HPDE6-E6E7 (cell line): Measurements from ENCODE around the gene IP6K2.

Experiments used
- DNase-seq: peaks from one replicate; pipeline ENCODE4 v3.0.0; 2011; ENCODE audit warnings: missing footprints; ENCODE audit errors: extremely low spot score

IP6K2 gene

GRCh38 chr3:48639944-48640606 lies 76.9 kb downstream of the IP6K2 start:
- DNase-seq = no peak
